Sigmoid colon (tissue), 4 donors: ENCODE data around the gene PLCD3.
A peak's percentile ranks its signal among the peaks of the same experiment; 100 is the strongest.

ENCODE experiments used
- CTCF ChIP-seq, 4 experiments: fragments of 450-650 bp in 3 of 4; fragments of 200-600 bp in 1 of 4; IDR thresholded peaks; one replicate each; pipeline ENCODE4 v1.5.1; 2016 to 2019; ENCODE audit warnings: antibody characterized with exemption in 4 of 4, mild to moderate bottlenecking in 3 of 4, moderate library complexity in 2 of 4
- POLR2A ChIP-seq, 2 donors: fragments of 450-650 bp; IDR thresholded peaks; one replicate each; pipeline ENCODE4 v1.6.1; 2016; ENCODE audit warnings: antibody characterized with exemption in 2 of 2, mild to moderate bottlenecking in 2 of 2, moderate library complexity in 2 of 2
- POLR2AphosphoS5 ChIP-seq, 4 donors: sonication (generic); formaldehyde crosslinking; IDR thresholded peaks; one replicate each; pipeline ENCODE4 v1.6.1; 2017; ENCODE audit warnings: antibody characterized with exemption in 4 of 4

DNA sequence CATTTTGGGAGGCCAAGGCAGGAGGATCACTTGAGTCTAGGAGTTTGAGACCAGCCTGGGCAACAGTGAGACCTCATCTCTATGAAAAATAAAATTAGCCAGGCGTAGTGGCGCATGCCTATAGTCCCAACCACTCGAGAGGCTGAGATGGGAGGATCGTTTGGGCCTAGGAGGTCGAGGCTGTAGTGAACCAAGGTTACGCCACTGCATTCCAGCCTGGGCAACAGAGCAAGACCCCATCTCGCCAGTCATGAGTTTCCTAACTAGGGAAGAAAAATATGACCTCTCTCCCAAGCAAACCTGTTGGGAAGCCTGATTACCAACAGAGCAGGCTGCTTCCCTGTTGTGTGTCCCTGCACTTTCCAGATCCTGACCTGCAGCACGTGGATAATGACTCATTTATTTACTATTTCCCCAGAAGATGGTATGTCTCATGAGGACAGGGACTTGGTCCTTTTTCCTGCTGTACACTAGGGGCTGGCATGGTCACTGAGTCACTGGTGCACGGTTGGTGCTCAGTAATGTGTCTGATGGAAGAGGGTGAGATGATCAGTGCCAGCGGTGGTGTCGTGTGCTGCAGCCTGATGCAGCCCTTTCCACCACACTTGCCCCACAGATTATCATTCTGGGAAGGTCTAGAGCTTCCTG is 40.4 kb downstream of the PLCD3 start:
- TF ChIP-seq POLR2AphosphoS5 (IDR thresholded peaks at IDR 0.05): peak in 1 of 4 donors; percentile 20
- no peak for TF ChIP-seq CTCF (IDR thresholded peaks at IDR 0.05)
- TF ChIP-seq POLR2A (IDR thresholded peaks at IDR 0.05): no peak
